Stimulated activated CD8-positive, alpha-beta memory T cell treated with anti-CD3 and anti-CD28 coated beads, Interleukin-15, amount 100 ng/mL, for 4 hours (primary cell): ENCODE measurements around the gene TACC3.

ENCODE experiments used
- DNase-seq, 2 donors: peaks; one replicate each; pipeline ENCODE4 v3.0.0-alpha.2; 2020; ENCODE audit warnings: low read depth in 2 of 2

TACC3 gene

DNA sequence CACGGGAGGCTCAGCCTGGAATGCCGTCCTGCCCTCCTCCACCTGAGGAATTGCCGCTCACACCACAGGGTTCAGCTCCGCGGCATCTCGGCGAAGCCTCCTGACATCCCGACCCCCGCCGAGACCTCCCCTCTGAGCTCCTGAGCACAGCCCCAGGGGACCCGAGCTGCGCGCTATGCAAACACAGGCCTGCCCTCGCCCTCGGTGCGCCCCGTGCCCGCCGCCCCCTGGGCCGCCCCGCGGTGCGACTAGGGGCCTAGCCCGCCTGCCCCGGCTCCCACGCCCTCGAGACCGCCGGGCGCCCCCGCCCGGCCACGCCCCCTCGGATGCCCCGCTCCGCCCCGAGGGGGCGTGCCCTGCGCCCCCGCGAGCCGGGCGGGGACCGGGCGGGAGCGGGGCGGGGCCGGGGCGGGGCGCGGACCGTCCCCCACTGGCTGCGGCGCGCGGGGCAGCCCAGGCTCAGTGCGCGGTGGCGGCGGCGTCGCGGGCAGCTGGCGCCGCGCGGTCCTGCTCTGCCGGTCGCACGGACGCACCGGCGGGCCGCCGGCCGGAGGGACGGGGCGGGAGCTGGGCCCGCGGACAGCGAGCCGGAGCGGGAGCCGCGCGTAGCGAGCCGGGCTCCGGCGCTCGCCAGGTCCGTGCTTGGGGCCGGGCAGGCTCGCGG, 71.6 kb downstream of the TACC3 start, which contains the start of gene FGFR3:
Gene FGFR3, plus strand, starts transcription at position 462 of the 664 bp plus-strand sequence. CDS start 642 bp downstream, outside the sequence.
- peak in 1 of 2 donors; percentile 26 for DNase-seq

DNA sequence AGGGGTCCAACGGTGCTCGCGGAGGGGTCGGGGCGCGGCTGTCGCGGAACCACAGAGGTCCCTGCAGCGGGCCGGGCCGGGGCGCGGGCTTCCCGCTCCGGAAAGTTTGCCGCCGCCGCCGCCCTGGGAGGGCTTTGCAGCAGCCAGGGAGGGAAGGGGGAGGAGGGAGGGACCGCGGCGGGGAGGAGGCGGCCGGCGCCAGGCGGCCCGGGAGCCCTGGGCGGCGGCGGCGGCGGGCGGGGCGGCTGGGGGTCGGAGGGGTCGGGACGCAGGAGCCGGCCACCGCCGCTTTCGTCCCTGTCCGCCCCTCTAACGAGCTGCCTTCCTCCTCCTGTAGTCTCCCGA, 72.1 kb downstream of the TACC3 start:
- DNase-seq, result no peak

DNA sequence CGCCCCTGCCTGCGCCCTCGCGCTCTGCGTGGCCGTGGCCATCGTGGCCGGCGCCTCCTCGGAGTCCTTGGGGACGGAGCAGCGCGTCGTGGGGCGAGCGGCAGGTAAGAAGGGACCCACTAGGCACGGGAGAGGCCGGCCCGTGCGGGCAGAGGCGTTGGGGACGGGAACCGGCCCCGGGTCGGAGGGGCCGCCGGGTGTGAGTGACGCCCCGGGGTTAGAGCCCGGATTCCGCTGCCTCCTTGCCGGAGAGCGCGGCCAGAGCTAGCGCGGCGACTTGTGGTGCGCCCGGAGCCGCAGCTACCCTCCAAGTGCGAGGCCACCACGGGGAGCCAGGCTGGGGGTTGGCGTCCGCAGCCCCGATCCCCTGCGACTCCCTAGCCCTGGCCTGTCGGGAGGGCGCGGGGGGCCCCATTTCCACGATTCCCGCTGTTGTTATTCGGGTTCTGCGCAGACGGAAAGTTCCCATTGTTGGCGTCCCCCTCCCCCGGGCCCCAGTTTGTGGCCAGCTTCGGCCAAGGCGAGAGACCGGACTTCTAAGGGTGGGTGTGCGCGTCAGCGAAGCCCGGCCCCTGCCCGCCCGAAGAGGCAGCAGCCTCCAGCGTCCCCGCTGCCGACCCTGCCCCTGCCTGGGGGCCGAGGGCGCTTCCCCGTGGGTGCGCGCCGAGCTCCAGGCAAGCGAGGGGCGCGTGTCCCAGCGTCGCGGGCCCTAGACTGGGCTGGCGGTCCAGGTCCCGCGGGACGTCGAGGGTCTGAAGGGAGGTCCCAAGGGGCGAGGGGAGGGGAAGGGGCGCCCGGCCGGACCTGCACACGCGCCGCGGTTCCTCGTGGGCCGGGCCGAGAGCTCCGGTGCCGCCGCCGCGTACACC, 72.9 kb downstream of the TACC3 start:
- no peak for DNase-seq
